Ecto neural progenitor cell (in vitro differentiated cells): ENCODE measurements around the gene GPR176.
"Not testable (repeated sequence)": the region's sequence is repeated elsewhere in the genome, so short reads cannot be mapped to it uniquely, and the experiment has no call there.

Experiments used
- DNase-seq: peaks from one replicate; pipeline ENCODE4 v3.0.0-alpha.2; 2018; ENCODE audit warnings: low spot score

The GPR176 gene

GRCh38 chr15:39856357-39856756 is 63.7 kb downstream of the GPR176 start:
- DNase-seq: no peak

- DNase-seq: no peak
Measured at GRCh38 chr15:39855400-39855799, 64.7 kb downstream of the GPR176 start.

GRCh38 chr15:39854161-39854560 is 65.9 kb downstream of the GPR176 start:
- DNase-seq: no peak

- DNase-seq: no peak
Measured at GRCh38 chr15:39852250-39852649, 67.8 kb downstream of the GPR176 start.

GRCh38 chr15:39851500-39852092 is 68.5 kb downstream of the GPR176 start:
- DNase-seq: peak; percentile 51

- DNase-seq: no peak
Measured at GRCh38 chr15:39850436-39850835, 69.6 kb downstream of the GPR176 start.

GRCh38 chr15:39846108-39846507 is 74.0 kb downstream of the GPR176 start:
- DNase-seq: no peak

- DNase-seq: no peak
Measured at GRCh38 chr15:39845582-39845981, 74.5 kb downstream of the GPR176 start.

GRCh38 chr15:39843565-39843964 is 76.5 kb downstream of the GPR176 start:
- DNase-seq: no peak

- DNase-seq: no peak
Measured at GRCh38 chr15:39837454-39837853, 82.6 kb downstream of the GPR176 start.

GRCh38 chr15:39835550-39835949 is 84.5 kb downstream of the GPR176 start:
- DNase-seq: no peak

GRCh38 chr15:39834256-39834655 is 85.8 kb downstream of the GPR176 start:
- DNase-seq: no peak

- no peak for DNase-seq
Measured at GRCh38 chr15:39833515-39833981, 86.5 kb downstream of the GPR176 start.

- no peak for DNase-seq
Measured at GRCh38 chr15:39830166-39830565, 89.9 kb downstream of the GPR176 start.

GRCh38 chr15:39828374-39828931 is 91.6 kb downstream of the GPR176 start:
- DNase-seq: no peak

- no peak for DNase-seq
Measured at GRCh38 chr15:39826975-39827374, 93.1 kb downstream of the GPR176 start.

- no peak for DNase-seq
Measured at GRCh38 chr15:39823634-39824033, 96.4 kb downstream of the GPR176 start.

GRCh38 chr15:39820050-39820602 is 99.9 kb downstream of the GPR176 start:
- DNase-seq: no peak

GRCh38 chr15:39819533-39819932 is 100.5 kb downstream of the GPR176 start:
- DNase-seq: no peak

GRCh38 chr15:39817892-39818291 is 102.2 kb downstream of the GPR176 start:
- no peak for DNase-seq

- no peak for DNase-seq
Measured at GRCh38 chr15:39814489-39814888, 105.6 kb downstream of the GPR176 start.

GRCh38 chr15:39812651-39813050 is 107.4 kb downstream of the GPR176 start:
- DNase-seq: not testable (repeated sequence)

GRCh38 chr15:39808909-39809308 is 111.2 kb downstream of the GPR176 start:
- no peak for DNase-seq

- DNase-seq: no peak
Measured at GRCh38 chr15:39807791-39808190, 112.3 kb downstream of the GPR176 start.
